Transverse colon (tissue), 4 donors: Measurements from ENCODE around the gene HUS1B. TPM values are rescaled to one million over a fixed set of nuclear protein-coding genes. Genes with fewer than 3 reads are reported as not detected.

Experiments used
- DNase-seq: peaks from one replicate; pipeline ENCODE4 v3.0.0-alpha.2; 2019
- H3K27ac ChIP-seq, 4 donors: fragments of 200-600 bp; sonication (generic); 2 replicates each; pipeline ENCODE4 v1.5.1; 2016 to 2018; ENCODE audit warnings: inconsistent platforms in 4 of 4
- H3K27me3 ChIP-seq: fragments of 200-600 bp; sonication (generic); 2 replicates; pipeline ENCODE4 v1.5.1; 2017; ENCODE audit warnings: inconsistent platforms
- H3K36me3 ChIP-seq, 4 donors: fragments of 200-600 bp; sonication (generic); 2 replicates each; pipeline ENCODE4 v1.5.1; 2017 to 2019; ENCODE audit warnings: inconsistent platforms in 4 of 4
- H3K4me1 ChIP-seq, 4 donors: fragments of 200-600 bp; sonication (generic); 2 replicates each; pipeline ENCODE4 v1.5.1; 2017 to 2020; ENCODE audit warnings: inconsistent platforms in 4 of 4
- H3K4me3 ChIP-seq, 4 donors: fragments of 200-600 bp; sonication (generic); 1 replicate in 1 of 4; 2 replicates in 3 of 4; pipeline versions ENCODE4 v1.5.1 to v1.6.1; 2017 to 2019; ENCODE audit warnings: inconsistent platforms in 4 of 4
- H3K9me3 ChIP-seq, 2 donors: fragments of 200-600 bp; sonication (generic); 2 replicates each; pipeline ENCODE4 v1.5.1; 2017 to 2019; ENCODE audit warnings: inconsistent platforms in 2 of 2
- CTCF ChIP-seq, 5 experiments: fragments of 200-600 bp in 3 of 5; fragments of 450-650 bp in 2 of 5; sonication (generic) in 3 of 5; IDR thresholded peaks; 1 replicate in 2 of 5; 2 replicates in 3 of 5; pipeline ENCODE4 v1.5.1; 2016 to 2017; ENCODE audit warnings: antibody characterized with exemption in 5 of 5, inconsistent platforms in 3 of 5, mild to moderate bottlenecking in 2 of 5, moderate library complexity in 1 of 5
- EP300 ChIP-seq: sonication (generic); formaldehyde crosslinking; IDR thresholded peaks from one replicate; pipeline ENCODE4 v1.6.1; 2017; ENCODE audit warnings: antibody characterized with exemption, low read depth
- POLR2A ChIP-seq: fragments of 450-650 bp; IDR thresholded peaks from one replicate; pipeline ENCODE4 v1.6.1; 2016; ENCODE audit warnings: antibody characterized with exemption, mild to moderate bottlenecking, moderate library complexity
- POLR2AphosphoS5 ChIP-seq, 3 donors: sonication (generic); formaldehyde crosslinking; IDR thresholded peaks; one replicate each; pipeline ENCODE4 v1.6.1; 2016; ENCODE audit warnings: antibody characterized with exemption in 3 of 3
- WGBS, 2 donors: methylation state at CpG; one replicate each; pipeline ENCODE4 v1.1.5; 2018; ENCODE audit warnings: low coverage in 1 of 2; 5-methylcytosine and 5-hydroxymethylcytosine counted together
- in situ Hi-C, 4 donors: fragments of 200-750 bp; cut with MboI; loops; one replicate each; pipeline versions ENCODE4 v1.15.0 to v1.15.1; 2017; ENCODE audit warnings: low sequenced_read_pairs in 3 of 4, low pct_ligation_motif_present in 1 of 4, low pct_unique_long_range_greater_than_20kb in 1 of 4
- intact Hi-C: fragments of 100-400 bp; cut with DNase I; formaldehyde crosslinking; loops from one replicate; pipeline ENCODE4 v1.15.1; 2023; ENCODE audit warnings: low total_unique reads
- total RNA-seq, 4 donors: library from RNA; depleted of rRNA; stranded (reverse); fragments of >200 nt; gene quantifications; one replicate each; pipeline ENCODE4 v1.1.0, GENCODE V29; 2016

HUS1B gene
- total RNA-seq, 4 donors from 2014 or later, result 0.80 to 7.5 (median 3.7) TPM; not detected in 1

GRCh38 chr6:617456-618100 is 39.3 kb downstream of the HUS1B start:
- in situ Hi-C loops, result no loop called here
- Histone ChIP-seq H3K36me3 (peaks cover 0 to 6% (median 0%) of the 10 kb centered on the region in 4 donors), H3K4me1 (no peaks in the 10 kb centered on the region), H3K27me3 (no peaks in the 10 kb centered on the region), H3K9me3 (no peaks in the 10 kb centered on the region), H3K4me3 (no peak overlapping the region), H3K27ac (no peak overlapping the region)
- DNase-seq, result no peak
- intact Hi-C loops, result no loop called here
- TF ChIP-seq EP300 (no peak), POLR2AphosphoS5 (IDR thresholded peaks at IDR 0.05) (no peak), CTCF (IDR thresholded peaks at IDR 0.05) (no peak), POLR2A (no peak)
- WGBS, 2 donors, result 82 to 90% methylated on average over 10 to 11 of the region's 11 CpGs

- WGBS, 2 donors, result 83 to 94% methylated on average over 2 to 7 of the region's 7 CpGs
- H3K9me3 ChIP-seq, result no peaks in the 10 kb centered on the region
- in situ Hi-C loops, result no loop called here
- TF ChIP-seq EP300, result no peak
- no peak for TF ChIP-seq POLR2AphosphoS5 (IDR thresholded peaks at IDR 0.05)
- no peak for TF ChIP-seq POLR2A
- no peak for TF ChIP-seq CTCF (IDR thresholded peaks at IDR 0.05)
- H3K27ac ChIP-seq, result no peak overlapping the region
- no peak for DNase-seq
- no peak overlapping the region for H3K4me3 ChIP-seq
- no peaks in the 10 kb centered on the region for H3K27me3 ChIP-seq
- H3K4me1 ChIP-seq, result no peaks in the 10 kb centered on the region
- peaks cover 0 to 11% (median 0%) of the 10 kb centered on the region in 4 donors for H3K36me3 ChIP-seq
- intact Hi-C loops, result no loop called here
Observed at GRCh38 chr6:613981-614380, 42.9 kb downstream of the HUS1B start.

- Histone ChIP-seq H3K27me3 (no peaks in the 10 kb centered on the region), H3K36me3 (peaks cover 0 to 6% (median 0%) of the 10 kb centered on the region in 4 donors), H3K9me3 (no peaks in the 10 kb centered on the region), H3K4me3 (no peak overlapping the region), H3K4me1 (no peaks in the 10 kb centered on the region), H3K27ac (no peak overlapping the region)
- intact Hi-C loops, result no loop called here
- in situ Hi-C loops, result no loop called here
- no peak for TF ChIP-seq EP300
- no peak for TF ChIP-seq POLR2A
- no peak for TF ChIP-seq CTCF (IDR thresholded peaks at IDR 0.05)
- no peak for TF ChIP-seq POLR2AphosphoS5 (IDR thresholded peaks at IDR 0.05)
- WGBS, 2 donors, result 61 to 93% methylated on average over 3 to 4 of the region's 4 CpGs
- DNase-seq, result no peak
Observed at GRCh38 chr6:611928-612327, 45.0 kb downstream of the HUS1B start.

GRCh38 chr6:610882-611281 is 46.0 kb downstream of the HUS1B start:
- in situ Hi-C loops (no loop called here), intact Hi-C loops (no loop called here)
- 39 to 62% methylated on average over 2 of the region's 2 CpGs for WGBS, 2 donors
- Histone ChIP-seq H3K27ac (peak overlapping the region in 2 of 4 donors; percentile 6 to 29), H3K27me3 (no peaks in the 10 kb centered on the region), H3K36me3 (peaks cover 0 to 6% (median 0%) of the 10 kb centered on the region in 4 donors), H3K4me3 (no peak overlapping the region), H3K9me3 (no peaks in the 10 kb centered on the region), H3K4me1 (no peaks in the 10 kb centered on the region)
- TF ChIP-seq POLR2A (no peak), EP300 (no peak), POLR2AphosphoS5 (IDR thresholded peaks at IDR 0.05) (no peak), CTCF (IDR thresholded peaks at IDR 0.05) (no peak)
- no peak for DNase-seq
